Fibroblast of skin of abdomen (primary cell): Measurements from ENCODE around the gene RBMS3.
"Not testable (repeated sequence)": the region's sequence is repeated elsewhere in the genome, so short reads cannot be mapped to it uniquely, and the experiment has no call there.

Source experiments
- DNase-seq: peaks from one replicate; pipeline ENCODE4 v3.0.0-alpha.2; 2013

RBMS3 gene

GRCh38 chr3:29628795-29629194 is 347.9 kb downstream of the RBMS3 start:
- no peak for DNase-seq

- no peak for DNase-seq
These were observed 355.0 kb downstream of the RBMS3 start for GRCh38 chr3:29635888-29636287.

GRCh38 chr3:29637068-29637467 is 356.2 kb downstream of the RBMS3 start:
- no peak for DNase-seq

GRCh38 chr3:29639578-29640290 is 358.9 kb downstream of the RBMS3 start:
- DNase-seq: no peak

GRCh38 chr3:29642393-29643033 is 361.6 kb downstream of the RBMS3 start:
- DNase-seq: peak; percentile 78

- no peak for DNase-seq
These were observed 362.2 kb downstream of the RBMS3 start for GRCh38 chr3:29643034-29643425.

- peak; percentile 92 for DNase-seq
These were observed 363.4 kb downstream of the RBMS3 start for GRCh38 chr3:29644261-29644660.

- DNase-seq: peak; percentile 17
These were observed 364.2 kb downstream of the RBMS3 start for GRCh38 chr3:29644956-29645636.

GRCh38 chr3:29646043-29646442 is 365.2 kb downstream of the RBMS3 start:
- DNase-seq: no peak

GRCh38 chr3:29649815-29650547 is 369.1 kb downstream of the RBMS3 start:
- DNase-seq: peak; percentile 48

GRCh38 chr3:29653680-29654079 is 372.8 kb downstream of the RBMS3 start:
- DNase-seq: no peak

- peak; percentile 28 for DNase-seq
These were observed 374.3 kb downstream of the RBMS3 start for GRCh38 chr3:29655015-29655747.

GRCh38 chr3:29665688-29666087 is 384.8 kb downstream of the RBMS3 start:
- DNase-seq: no peak

- DNase-seq: no peak
These were observed 387.4 kb downstream of the RBMS3 start for GRCh38 chr3:29668233-29668632.

- no peak for DNase-seq
These were observed 387.9 kb downstream of the RBMS3 start for GRCh38 chr3:29668728-29669127.

GRCh38 chr3:29670476-29670875 is 389.6 kb downstream of the RBMS3 start:
- DNase-seq: not testable (repeated sequence)

- DNase-seq: peak; percentile 35
These were observed 396.6 kb downstream of the RBMS3 start for GRCh38 chr3:29677421-29677820.

- DNase-seq: no peak
These were observed 399.1 kb downstream of the RBMS3 start for GRCh38 chr3:29679944-29680343.

GRCh38 chr3:29683018-29683993 is 402.4 kb downstream of the RBMS3 start:
- peak; percentile 44 for DNase-seq

- DNase-seq: peak; percentile 67
These were observed 406.2 kb downstream of the RBMS3 start for GRCh38 chr3:29686889-29687592.
